Activated CD8-positive, alpha-beta T cell treated with anti-CD3 and anti-CD28 coated beads for 36 hours (primary cell): ENCODE results near the gene ZXDC. TPM values are rescaled to one million over a fixed set of nuclear protein-coding genes. Genes with fewer than 3 reads are reported as not detected.

Experiments
- ATAC-seq: fragments of 200-7000 bp; cut with Tn5 transposase; one replicate; pipeline ENCODE4 v1.10.0; 2021; ENCODE audit warnings: mild to moderate bottlenecking, moderate library complexity
- CTCF ChIA-PET: fragments of 350-600 bp; sonication (Branson Sonifier 250); formaldehyde crosslinking; loops from one replicate; lab custom pipeline; 2021; ENCODE audit warnings: antibody characterized with exemption; lab: Charles Lee
- POLR2A ChIA-PET: fragments of 350-600 bp; sonication (Branson Sonifier 250); formaldehyde crosslinking; loops from one replicate; lab custom pipeline; 2021; ENCODE audit warnings: antibody characterized with exemption; lab: Charles Lee
- DNase-seq: peaks from one replicate; pipeline ENCODE4 v3.0.0-alpha.2; 2020
- H3K27ac Mint-ChIP-seq: one replicate; pipeline ENCODE4 v1.8.0; 2021; ENCODE audit warnings: mild to moderate bottlenecking, mixed read lengths
- H3K27me3 Mint-ChIP-seq: one replicate; pipeline ENCODE4 v1.8.0; 2021; ENCODE audit warnings: mixed read lengths
- H3K36me3 Mint-ChIP-seq: one replicate; pipeline ENCODE4 v1.8.0; 2021; ENCODE audit warnings: low read depth, mixed read lengths
- H3K4me1 Mint-ChIP-seq: one replicate; pipeline ENCODE4 v1.8.0; 2021; ENCODE audit warnings: low read depth, mixed read lengths
- H3K4me3 Mint-ChIP-seq: one replicate; pipeline ENCODE4 v1.8.0; 2021; ENCODE audit warnings: mild to moderate bottlenecking, moderate library complexity, mixed read lengths
- H3K9me3 Mint-ChIP-seq: one replicate; pipeline ENCODE4 v1.8.0; 2021; ENCODE audit warnings: mixed read lengths
- CTCF ChIP-seq: fragments of 200-600 bp; IDR thresholded peaks from one replicate; pipeline ENCODE4 v1.8.0; 2022; ENCODE audit warnings: antibody characterized with exemption, mild to moderate bottlenecking
- intact Hi-C: fragments of 100-400 bp; cut with micrococcal nuclease; formaldehyde crosslinking; loops from one replicate; pipeline ENCODE4 v1.10.0; 2022
- total RNA-seq, 2 experiments: library from RNA; stranded (reverse); gene quantifications; one replicate each; pipeline ENCODE4 v1.2.3, GENCODE V29; 2021

Gene ZXDC
- total RNA-seq, 2 experiments from 2014 or later, result 27.8 to 29.8 TPM

- ATAC-seq, result no peak
- H3K27me3 Mint-ChIP-seq, result peaks cover under 1% of the 10 kb centered on the region
- intact Hi-C loops, result no loop called here
- H3K4me3 Mint-ChIP-seq, result no peak overlapping the region
- POLR2A ChIA-PET, result interaction anchor here (0.6 kb wide), 1 partner anchor 989 kb away, joined by 3 read pairs; no protein-coding TSS in a partner anchor
- H3K9me3 Mint-ChIP-seq, result no peaks in the 10 kb centered on the region
- CTCF ChIA-PET, result no interaction called here
- no peaks in the 10 kb centered on the region for H3K36me3 Mint-ChIP-seq
- no peak for DNase-seq
- no peaks in the 10 kb centered on the region for H3K4me1 Mint-ChIP-seq
- TF ChIP-seq CTCF, result no peak
- H3K27ac Mint-ChIP-seq, result no peak overlapping the region
Observed at GRCh38 chr3:126517986-126518778, 42.5 kb upstream of the ZXDC start.

GRCh38 chr3:126517291-126517951 lies 41.7 kb upstream of the ZXDC start, which contains the start of gene UROC1:
TSS of gene UROC1 (minus strand) at chr3:126517773. CDS start at chr3:126517719, 54 bp downstream.
- Mint-ChIP-seq H3K36me3 (no peaks in the 10 kb centered on the region), H3K9me3 (no peaks in the 10 kb centered on the region), H3K4me1 (no peaks in the 10 kb centered on the region), H3K27me3 (no peaks in the 10 kb centered on the region), H3K27ac (no peak within 1 kb of the TSS), H3K4me3 (no peak within 1 kb of the TSS)
- TF ChIP-seq CTCF, result no peak
- intact Hi-C loops, result no loop called here
- POLR2A ChIA-PET, result interaction anchor here (0.6 kb wide), 1 partner anchor 988 kb away, joined by 3 read pairs; no protein-coding TSS in a partner anchor
- no peak for DNase-seq
- no peak for ATAC-seq
- CTCF ChIA-PET, result no interaction called here

GRCh38 chr3:126516936-126517290 lies 41.2 kb upstream of the ZXDC start:
- ChIA-PET CTCF (no interaction called here), POLR2A (no interaction called here)
- Mint-ChIP-seq H3K4me3 (no peak overlapping the region), H3K36me3 (no peaks in the 10 kb centered on the region), H3K27ac (no peak overlapping the region), H3K9me3 (no peaks in the 10 kb centered on the region), H3K4me1 (no peaks in the 10 kb centered on the region), H3K27me3 (no peaks in the 10 kb centered on the region)
- no peak for ATAC-seq
- no peak for DNase-seq
- no peak for TF ChIP-seq CTCF
- intact Hi-C loops, result no loop called here

- Mint-ChIP-seq H3K4me1 (no peaks in the 10 kb centered on the region), H3K9me3 (no peaks in the 10 kb centered on the region), H3K27me3 (no peaks in the 10 kb centered on the region), H3K4me3 (no peak overlapping the region), H3K36me3 (no peaks in the 10 kb centered on the region), H3K27ac (no peak overlapping the region)
- no peak for TF ChIP-seq CTCF
- ChIA-PET CTCF (no interaction called here), POLR2A (no interaction called here)
- intact Hi-C loops, result no loop called here
- DNase-seq (no peak), ATAC-seq (no peak)
Observed at GRCh38 chr3:126516152-126516935, 40.7 kb upstream of the ZXDC start.
